BLaER1 treated with 17β-estradiol and CSF1 and Interleukin-3, amounts not matched to agents 10 nM and 100 nM (cell line): ENCODE data around the gene SPNS3.

Source experiments
- H3K27ac ChIP-seq, 11 experiments: shearing (Covaris generic); formaldehyde crosslinking; 2 replicates each; pipeline ENCODE4 v1.8.1; 2022
- H3K27me3 ChIP-seq, 11 experiments: shearing (Covaris generic); formaldehyde crosslinking; 2 replicates each; pipeline ENCODE4 v1.8.1; 2022
- H3K36me3 ChIP-seq, 11 experiments: shearing (Covaris generic); formaldehyde crosslinking; 2 replicates each; pipeline ENCODE4 v1.8.1; 2022
- H3K4me1 ChIP-seq, 10 experiments: shearing (Covaris generic); formaldehyde crosslinking; 2 replicates each; pipeline ENCODE4 v1.8.1; 2022
- H3K4me2 ChIP-seq, 11 experiments: shearing (Covaris generic); formaldehyde crosslinking; 2 replicates each; pipeline ENCODE4 v1.8.1; 2022
- H3K4me3 ChIP-seq, 10 experiments: shearing (Covaris generic); formaldehyde crosslinking; 2 replicates each; pipeline ENCODE4 v1.8.1; 2022
- H3K9ac ChIP-seq, 11 experiments: shearing (Covaris generic); formaldehyde crosslinking; 2 replicates each; pipeline ENCODE4 v1.8.1; 2022
- H3K9me3 ChIP-seq, 11 experiments: shearing (Covaris generic); formaldehyde crosslinking; replicated peaks in 1 of 11; 2 replicates each; pipeline ENCODE4 v1.8.1; 2022
- H4K20me1 ChIP-seq, 11 experiments: shearing (Covaris generic); formaldehyde crosslinking; 2 replicates each; pipeline ENCODE4 v1.8.1; 2022
- Cebpa-rat ChIP-seq, 11 experiments: shearing (Covaris generic); IDR thresholded peaks; 2 replicates each; pipeline ENCODE4 v1.8.1; 2022

SPNS3 gene

GRCh38 chr17:4497101-4497824 lies 63.5 kb downstream of the SPNS3 start:
- Histone ChIP-seq H3K27ac (peak overlapping the region in 3 of 11 experiments; percentile 29 to 51 (median 34); a peak in 4 of 22 replicates), H3K27me3 (peaks cover 0 to 40% (median 0%) of the 10 kb centered on the region in 11 experiments; a peak in 10 of 22 replicates), H3K4me3 (peak overlapping the region in 1 of 10 experiments; percentile 6; a peak in 1 of 20 replicates)

DNA sequence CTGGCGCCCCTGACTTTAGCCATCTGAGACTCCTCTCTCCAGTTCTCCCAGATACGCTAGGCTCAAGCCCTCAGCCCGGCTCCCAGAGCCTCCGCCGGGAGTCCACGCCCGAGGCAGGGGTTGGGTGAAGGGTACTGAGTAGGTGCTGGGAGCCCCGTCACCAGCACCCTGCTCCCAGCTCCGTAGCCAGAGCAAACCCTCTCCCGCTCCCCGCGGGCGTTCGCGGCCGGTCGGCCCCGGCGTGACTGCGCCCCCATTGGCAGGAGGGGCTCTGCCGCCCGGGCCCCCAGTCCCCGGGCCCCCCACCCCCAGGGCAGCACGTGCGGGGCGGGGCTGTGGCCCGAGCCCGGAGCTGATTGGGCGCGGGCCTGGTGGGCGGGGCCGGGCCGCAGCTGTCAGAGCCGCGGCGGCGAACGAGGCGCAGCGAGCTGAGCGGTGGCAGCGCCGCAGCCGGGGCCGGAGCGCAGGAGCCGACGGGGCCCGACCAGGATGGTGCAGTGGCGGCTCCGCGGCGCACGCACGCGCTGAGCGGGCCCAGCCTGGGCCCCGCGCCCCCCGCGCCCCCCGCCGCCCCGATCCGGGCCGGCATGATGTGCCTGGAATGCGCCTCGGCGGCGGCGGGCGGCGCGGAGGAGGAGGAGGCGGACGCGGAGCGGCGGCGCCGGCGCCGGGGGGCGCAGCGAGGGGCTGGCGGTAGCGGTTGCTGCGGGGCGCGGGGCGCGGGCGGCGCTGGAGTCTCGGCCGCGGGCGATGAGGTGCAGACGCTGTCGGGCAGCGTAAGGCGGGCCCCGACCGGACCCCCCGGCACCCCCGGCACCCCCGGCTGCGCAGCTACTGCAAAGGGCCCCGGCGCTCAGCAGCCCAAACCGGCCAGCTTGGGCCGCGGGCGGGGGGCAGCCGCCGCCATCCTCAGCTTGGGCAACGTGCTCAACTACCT lies 65.0 kb downstream of the SPNS3 start, which contains the start of gene SPNS2:
SPNS2 (plus strand) TSS at position 421 of the 937 bp plus-strand sequence; CDS start at position 588, 167 bp downstream.
- Histone ChIP-seq H3K4me2 (peak within 1 kb of the TSS; percentile 73 to 98 (median 92)), H3K36me3 (no peaks in the 10 kb centered on the region), H3K4me3 (peak within 1 kb of the TSS; percentile 41 to 72 (median 62)), H3K27me3 (peaks cover 0 to 40% (median 0%) of the 10 kb centered on the region in 11 experiments; a peak in 10 of 22 replicates), H3K9ac (peak within 1 kb of the TSS in 10 of 11 experiments; percentile 21 to 78 (median 66); a peak in 19 of 22 replicates), H4K20me1 (peaks cover 0 to 58% (median 18%) of the 10 kb centered on the region in 11 experiments; a peak in 11 of 22 replicates), H3K4me1 (peaks cover 33 to 77% (median 66%) of the 10 kb centered on the region in 10 experiments), H3K27ac (peak within 1 kb of the TSS in 7 of 11 experiments; percentile 15 to 73 (median 53); a peak in 12 of 22 replicates), H3K9me3 (no peaks in the 10 kb centered on the region)
- no peak for TF ChIP-seq Cebpa-rat (IDR thresholded peaks at IDR 0.05)

More at GRCh38 chr17:4497101-4497824, 63.5 kb downstream of the SPNS3 start:
- Histone ChIP-seq H3K36me3 (no peaks in the 10 kb centered on the region), H4K20me1 (peaks cover 0 to 44% (median 18%) of the 10 kb centered on the region in 11 experiments; a peak in 12 of 22 replicates), H3K4me1 (peaks cover 45 to 72% (median 62%) of the 10 kb centered on the region in 10 experiments), H3K9ac (peak overlapping the region in 4 of 11 experiments; percentile 6 to 44 (median 18); a peak in 3 of 22 replicates), H3K4me2 (peak overlapping the region; percentile 73 to 98 (median 92)), H3K9me3 (no peaks in the 10 kb centered on the region)
- TF ChIP-seq Cebpa-rat (IDR thresholded peaks at IDR 0.05), result no peak

DNA sequence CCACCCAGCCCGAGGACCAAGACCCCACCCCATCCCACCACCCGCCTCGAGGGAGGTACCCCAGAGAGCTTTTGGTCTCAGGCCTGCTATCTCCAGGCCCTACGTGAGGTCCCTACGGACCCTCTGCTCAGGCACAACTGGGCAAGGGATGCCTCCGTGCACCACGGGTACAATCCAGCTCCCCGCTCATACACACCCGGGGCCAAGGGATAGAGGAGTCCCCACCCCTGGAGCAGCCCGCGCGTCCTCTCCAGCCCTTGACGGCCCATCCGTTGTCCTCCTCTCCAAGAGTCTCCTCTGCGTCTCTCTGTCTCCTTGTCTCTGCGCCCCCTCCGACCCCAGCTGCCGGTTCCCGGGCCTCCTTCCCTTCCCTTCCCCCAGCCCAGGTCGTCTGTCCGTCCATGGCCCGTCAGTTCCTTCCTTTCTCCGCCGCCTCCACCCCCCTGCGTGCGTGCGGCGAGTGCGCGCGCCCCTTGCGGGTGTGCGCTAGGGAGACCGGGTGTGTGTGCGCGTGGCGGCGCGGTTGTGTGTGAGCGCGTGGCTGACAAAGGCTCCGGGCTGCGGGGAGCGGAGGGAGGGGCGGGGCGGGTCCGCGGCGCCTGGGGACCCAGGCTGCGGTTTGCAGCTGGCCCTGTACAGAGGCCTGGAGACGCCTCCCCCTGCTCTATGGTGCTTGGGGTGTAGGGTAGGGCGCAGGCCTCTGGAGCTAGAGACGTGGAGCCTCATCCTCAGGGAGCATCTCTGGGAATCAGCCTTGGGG lies 65.9 kb downstream of the SPNS3 start:
- no peak for TF ChIP-seq Cebpa-rat (IDR thresholded peaks at IDR 0.05)
- H3K4me2 ChIP-seq, result peak overlapping the region; percentile 73 to 98 (median 92)
- no peaks in the 10 kb centered on the region for H3K9me3 ChIP-seq
- peaks cover 0 to 66% (median 18%) of the 10 kb centered on the region in 11 experiments; a peak in 11 of 22 replicates for H4K20me1 ChIP-seq
- no peaks in the 10 kb centered on the region for H3K36me3 ChIP-seq
- peak overlapping the region; percentile 41 to 72 (median 62) for H3K4me3 ChIP-seq
- H3K9ac ChIP-seq, result peak overlapping the region in 10 of 11 experiments; percentile 21 to 78 (median 66); a peak in 19 of 22 replicates
- peaks cover 41 to 86% (median 75%) of the 10 kb centered on the region in 10 experiments for H3K4me1 ChIP-seq
- H3K27ac ChIP-seq, result peak overlapping the region in 7 of 11 experiments; percentile 15 to 73 (median 53); a peak in 12 of 22 replicates
- peaks cover 0 to 40% (median 0%) of the 10 kb centered on the region in 11 experiments; a peak in 10 of 22 replicates for H3K27me3 ChIP-seq

DNA sequence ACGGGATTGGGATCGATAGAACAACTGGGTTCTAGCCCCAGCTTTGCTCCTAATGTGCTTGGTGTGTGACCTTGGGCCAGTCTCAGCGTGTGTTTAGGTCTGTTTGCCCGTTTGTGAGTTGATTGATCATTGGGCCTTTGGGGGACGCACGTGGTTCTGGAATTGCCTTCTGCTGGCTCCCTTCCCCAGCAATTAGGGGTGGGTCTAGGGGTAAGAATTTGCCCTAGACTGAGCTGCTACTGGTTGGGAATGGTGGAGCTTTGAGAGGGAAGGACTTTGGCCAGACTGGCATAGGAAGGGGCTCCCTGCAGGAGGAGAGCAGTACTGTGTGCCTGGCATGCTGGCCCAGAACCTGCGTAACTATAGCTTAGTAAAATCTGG lies 66.4 kb downstream of the SPNS3 start:
- TF ChIP-seq Cebpa-rat (IDR thresholded peaks at IDR 0.05), result no peak
- Histone ChIP-seq H3K27ac (peak overlapping the region in 7 of 11 experiments; percentile 15 to 73 (median 53); a peak in 8 of 22 replicates), H3K36me3 (no peaks in the 10 kb centered on the region), H3K4me1 (peaks cover 47 to 92% (median 80%) of the 10 kb centered on the region in 10 experiments), H4K20me1 (peaks cover 0 to 71% (median 18%) of the 10 kb centered on the region in 11 experiments; a peak in 11 of 22 replicates), H3K9ac (peak overlapping the region in 9 of 11 experiments; percentile 42 to 78 (median 67); a peak in 16 of 22 replicates), H3K9me3 (no peaks in the 10 kb centered on the region), H3K27me3 (peaks cover 0 to 40% (median 0%) of the 10 kb centered on the region in 11 experiments; a peak in 10 of 22 replicates), H3K4me3 (peak overlapping the region; percentile 41 to 72 (median 62); a peak in 19 of 20 replicates), H3K4me2 (peak overlapping the region; percentile 73 to 98 (median 92))

DNA sequence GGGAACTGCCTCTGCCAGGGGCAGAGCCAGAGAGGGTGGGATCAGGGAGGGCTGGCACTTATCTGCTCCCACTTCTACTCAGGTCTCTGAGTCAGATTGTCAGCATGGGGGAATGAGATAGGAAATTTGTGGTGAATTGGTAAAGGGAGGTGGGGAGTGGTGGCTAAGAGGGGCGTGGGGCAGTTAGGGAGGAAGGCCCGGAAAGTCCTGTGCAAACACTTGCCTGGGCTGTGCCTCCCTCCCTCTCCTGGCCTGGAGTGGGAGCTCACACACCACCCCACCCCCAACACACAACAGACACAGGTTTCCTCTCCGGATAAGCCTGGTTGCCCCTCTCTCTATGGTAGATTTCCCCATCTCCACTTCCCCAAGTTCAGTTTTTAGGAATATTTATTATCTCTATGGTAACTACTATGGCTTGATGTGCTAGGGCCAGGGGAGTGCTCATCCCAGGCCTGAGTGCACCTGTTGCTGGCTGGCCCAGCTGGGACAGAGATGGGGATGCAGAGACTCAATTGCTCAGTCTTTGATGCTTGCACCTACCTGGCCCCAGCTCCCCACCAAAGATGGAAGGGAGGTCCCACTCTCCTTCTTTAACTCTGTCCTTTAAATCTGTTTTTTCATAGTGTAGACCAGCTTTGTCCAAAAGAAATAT lies 67.7 kb downstream of the SPNS3 start:
- Histone ChIP-seq H4K20me1 (peaks cover 0 to 83% (median 18%) of the 10 kb centered on the region in 11 experiments; a peak in 11 of 22 replicates), H3K27me3 (peaks cover 0 to 40% (median 0%) of the 10 kb centered on the region in 11 experiments; a peak in 10 of 22 replicates), H3K9ac (peak overlapping the region in 2 of 11 experiments; percentile 75 to 78; a peak in 1 of 22 replicates), H3K4me3 (0 out of 20 replicates have a peak overlapping the region, but pooled peaks of 1 of the 10 experiments have one; percentile 66), H3K4me1 (peaks cover 52 to 95% (median 90%) of the 10 kb centered on the region in 10 experiments), H3K36me3 (no peaks in the 10 kb centered on the region), H3K4me2 (peak overlapping the region in 10 of 11 experiments; percentile 73 to 98 (median 92); a peak in 19 of 22 replicates), H3K27ac (no peak overlapping the region), H3K9me3 (no peaks in the 10 kb centered on the region)
- no peak for TF ChIP-seq Cebpa-rat (IDR thresholded peaks at IDR 0.05)

DNA sequence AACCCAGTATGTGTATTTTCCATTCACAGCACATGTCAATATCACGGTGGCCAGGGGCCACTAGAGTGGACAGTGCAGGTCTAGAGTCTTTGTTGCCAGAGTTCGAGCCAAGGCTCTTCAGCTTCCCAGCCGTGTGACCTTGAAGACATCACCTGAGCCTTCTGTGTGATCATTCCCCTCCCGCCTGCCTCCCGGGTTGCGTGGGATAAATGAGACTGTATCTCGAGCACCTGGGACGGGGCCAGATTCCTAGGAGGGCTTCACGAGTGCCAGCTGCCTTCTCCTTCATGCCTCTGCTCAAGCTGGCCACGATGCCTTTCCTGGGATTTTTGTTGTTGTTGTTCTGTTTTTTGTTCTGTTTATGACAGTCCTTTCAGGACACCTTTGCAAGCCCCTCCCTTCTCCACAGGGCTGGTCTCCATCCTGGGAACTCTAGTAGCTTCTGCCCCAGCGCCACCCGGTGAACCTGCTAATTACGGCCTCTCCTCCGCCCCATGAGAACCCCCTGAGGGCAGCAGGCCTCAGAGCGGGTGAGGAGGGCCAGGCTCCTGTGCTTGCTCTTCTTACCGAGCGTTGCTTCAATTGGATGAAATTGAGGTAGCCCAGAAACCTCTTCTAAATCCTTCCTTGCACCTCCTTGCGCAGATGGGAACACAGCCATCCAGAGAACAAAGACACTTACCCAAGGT lies 68.9 kb downstream of the SPNS3 start:
- peak overlapping the region in 8 of 11 experiments; percentile 2 to 81 (median 75); a peak in 8 of 22 replicates for H3K4me2 ChIP-seq
- no peaks in the 10 kb centered on the region for H3K9me3 ChIP-seq
- no peak for TF ChIP-seq Cebpa-rat (IDR thresholded peaks at IDR 0.05)
- no peak overlapping the region for H3K4me3 ChIP-seq
- H3K9ac ChIP-seq, result no peak overlapping the region
- peaks cover 0 to 76% (median 13%) of the 10 kb centered on the region in 11 experiments; a peak in 11 of 22 replicates for H4K20me1 ChIP-seq
- no peak overlapping the region for H3K27ac ChIP-seq
- H3K4me1 ChIP-seq, result peaks cover 48 to 91% (median 86%) of the 10 kb centered on the region in 10 experiments
- H3K36me3 ChIP-seq, result no peaks in the 10 kb centered on the region
- peaks cover 0 to 32% (median 0%) of the 10 kb centered on the region in 11 experiments; a peak in 10 of 22 replicates for H3K27me3 ChIP-seq
